22Rv1 (cell line): Measurements from ENCODE around the gene NHLH2.

Experiments
- ZFX ChIP-seq: fragments of 450-650 bp; IDR thresholded peaks from 2 replicates; pipeline ENCODE4 v1.6.1; 2017; ENCODE audit warnings: antibody characterized with exemption, borderline replicate concordance
- TF ChIP-seq, protein P1 (sequence below): fragments of 450-650 bp; IDR thresholded peaks from 2 replicates; pipeline ENCODE4 v1.5.1; 2017; ENCODE audit warnings: mild to moderate bottlenecking

DNA sequence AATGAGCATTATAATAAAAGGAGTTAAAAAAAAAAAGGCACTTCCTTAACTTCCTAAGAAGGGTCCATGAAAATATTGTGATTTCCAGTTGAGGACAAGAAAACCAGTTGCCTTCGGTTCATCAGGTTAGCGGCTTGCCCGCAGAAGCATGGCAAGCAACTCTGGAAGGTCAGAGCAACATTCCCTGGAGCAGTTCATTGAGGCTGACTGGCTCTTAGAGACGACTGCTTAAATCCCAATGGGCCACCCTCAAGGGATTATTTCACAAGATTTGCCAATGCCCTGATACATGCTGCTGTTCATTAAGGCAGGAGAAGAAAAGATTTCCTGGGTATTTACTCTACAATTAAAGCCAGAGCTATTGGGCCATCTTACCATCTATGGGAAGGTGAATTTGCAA, 43.4 kb downstream of the NHLH2 start:
- TF ChIP-seq, protein P1, sequence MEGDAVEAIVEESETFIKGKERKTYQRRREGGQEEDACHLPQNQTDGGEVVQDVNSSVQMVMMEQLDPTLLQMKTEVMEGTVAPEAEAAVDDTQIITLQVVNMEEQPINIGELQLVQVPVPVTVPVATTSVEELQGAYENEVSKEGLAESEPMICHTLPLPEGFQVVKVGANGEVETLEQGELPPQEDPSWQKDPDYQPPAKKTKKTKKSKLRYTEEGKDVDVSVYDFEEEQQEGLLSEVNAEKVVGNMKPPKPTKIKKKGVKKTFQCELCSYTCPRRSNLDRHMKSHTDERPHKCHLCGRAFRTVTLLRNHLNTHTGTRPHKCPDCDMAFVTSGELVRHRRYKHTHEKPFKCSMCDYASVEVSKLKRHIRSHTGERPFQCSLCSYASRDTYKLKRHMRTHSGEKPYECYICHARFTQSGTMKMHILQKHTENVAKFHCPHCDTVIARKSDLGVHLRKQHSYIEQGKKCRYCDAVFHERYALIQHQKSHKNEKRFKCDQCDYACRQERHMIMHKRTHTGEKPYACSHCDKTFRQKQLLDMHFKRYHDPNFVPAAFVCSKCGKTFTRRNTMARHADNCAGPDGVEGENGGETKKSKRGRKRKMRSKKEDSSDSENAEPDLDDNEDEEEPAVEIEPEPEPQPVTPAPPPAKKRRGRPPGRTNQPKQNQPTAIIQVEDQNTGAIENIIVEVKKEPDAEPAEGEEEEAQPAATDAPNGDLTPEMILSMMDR, result no peak
- TF ChIP-seq ZFX, result no peak
